NT2/D1 (cell line): Measurements from ENCODE around the gene RPS6KA5.

Source experiments
- SUZ12 ChIP-seq: IDR thresholded peaks from 2 replicates; pipeline ENCODE4 v1.6.1; 2011; ENCODE audit not compliant: insufficient read length, insufficient read depth; ENCODE audit errors: extremely low read depth
- YY1 ChIP-seq: IDR thresholded peaks from 2 replicates; pipeline ENCODE4 v1.6.1; 2011; ENCODE audit not compliant: insufficient read length, insufficient read depth
- ZNF274 ChIP-seq: IDR thresholded peaks from 2 replicates; pipeline ENCODE4 v1.6.1; 2011; ENCODE audit warnings: mild to moderate bottlenecking, low read depth, low read length

DNA sequence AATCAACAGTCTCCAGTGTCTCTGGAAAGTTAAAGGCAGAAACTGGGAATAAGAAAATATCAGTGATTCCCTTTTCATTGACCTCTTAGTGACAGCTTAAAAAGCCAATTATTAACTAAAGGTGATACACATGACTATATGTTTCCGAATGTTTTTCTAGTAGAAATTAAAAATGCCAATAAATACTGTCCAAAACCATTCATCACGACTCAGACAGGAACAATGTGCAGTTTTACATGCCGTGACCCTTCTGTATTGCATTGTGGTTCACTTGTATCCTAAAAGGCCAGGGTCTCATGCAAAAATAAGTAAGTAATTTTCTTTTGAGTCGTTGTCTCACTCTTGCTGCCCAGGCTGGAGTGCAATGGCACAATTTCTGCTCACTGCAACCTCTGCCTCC, 138.3 kb downstream of the RPS6KA5 start:
- TF ChIP-seq SUZ12 (no peak), YY1 (no peak), ZNF274 (no peak)
